ENCODE measurements around the gene SULT1A3. TPM values are rescaled to one million over a fixed set of nuclear protein-coding genes. Genes with fewer than 3 reads are reported as not detected.
"Not testable (repeated sequence)": the region's sequence is repeated elsewhere in the genome, so short reads cannot be mapped to it uniquely, and the experiment has no call there.

Gene SULT1A3
- total RNA-seq, 1 donor from 2014 or later: 33.0 TPM

DNA sequence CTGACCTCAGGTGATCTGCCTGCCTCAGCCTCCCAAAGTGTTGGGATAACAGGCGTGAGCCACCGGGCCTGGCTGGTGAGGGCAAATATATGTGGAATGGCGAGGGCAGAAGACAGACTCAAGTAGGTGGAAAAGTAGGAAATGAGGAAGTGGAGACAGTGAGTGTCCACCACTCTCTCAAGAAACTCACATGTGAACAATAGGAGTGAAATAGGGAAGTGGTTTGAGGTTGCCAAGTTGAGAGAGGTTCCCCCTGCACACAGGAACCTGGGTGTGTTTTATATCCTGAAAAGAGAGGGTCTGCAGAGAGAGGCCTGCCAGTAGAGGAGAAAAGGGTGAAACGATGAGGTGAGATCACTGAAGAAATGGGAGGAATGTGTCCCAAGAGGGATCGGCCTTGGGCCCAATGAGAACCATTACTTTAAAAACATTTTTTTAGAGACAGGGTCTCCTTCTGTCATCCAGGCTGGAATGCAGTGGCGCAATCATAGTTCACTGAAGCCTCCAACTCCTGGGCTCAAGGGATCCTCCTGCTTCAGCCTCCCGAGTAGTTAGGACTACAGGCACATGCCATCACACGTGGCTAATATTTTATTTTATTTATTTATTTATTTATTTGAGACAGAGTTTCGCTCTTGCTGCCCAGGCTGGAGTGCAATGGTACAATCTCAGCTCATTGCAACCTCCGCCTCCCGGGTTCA, 32.7 kb upstream of the SULT1A3 start:
- TF ChIP-seq, protein P1, sequence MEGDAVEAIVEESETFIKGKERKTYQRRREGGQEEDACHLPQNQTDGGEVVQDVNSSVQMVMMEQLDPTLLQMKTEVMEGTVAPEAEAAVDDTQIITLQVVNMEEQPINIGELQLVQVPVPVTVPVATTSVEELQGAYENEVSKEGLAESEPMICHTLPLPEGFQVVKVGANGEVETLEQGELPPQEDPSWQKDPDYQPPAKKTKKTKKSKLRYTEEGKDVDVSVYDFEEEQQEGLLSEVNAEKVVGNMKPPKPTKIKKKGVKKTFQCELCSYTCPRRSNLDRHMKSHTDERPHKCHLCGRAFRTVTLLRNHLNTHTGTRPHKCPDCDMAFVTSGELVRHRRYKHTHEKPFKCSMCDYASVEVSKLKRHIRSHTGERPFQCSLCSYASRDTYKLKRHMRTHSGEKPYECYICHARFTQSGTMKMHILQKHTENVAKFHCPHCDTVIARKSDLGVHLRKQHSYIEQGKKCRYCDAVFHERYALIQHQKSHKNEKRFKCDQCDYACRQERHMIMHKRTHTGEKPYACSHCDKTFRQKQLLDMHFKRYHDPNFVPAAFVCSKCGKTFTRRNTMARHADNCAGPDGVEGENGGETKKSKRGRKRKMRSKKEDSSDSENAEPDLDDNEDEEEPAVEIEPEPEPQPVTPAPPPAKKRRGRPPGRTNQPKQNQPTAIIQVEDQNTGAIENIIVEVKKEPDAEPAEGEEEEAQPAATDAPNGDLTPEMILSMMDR (conservative IDR thresholded peaks at IDR 0.05): no peak
- H3K27ac Mint-ChIP-seq: no peak overlapping the region
- H3K27me3 Mint-ChIP-seq: no peaks in the 10 kb centered on the region
- H3K36me3 Mint-ChIP-seq: no peaks in the 10 kb centered on the region
- DNase-seq (ENCODE audit: extremely low spot score, unreplicated experiment): no peak
- no peak overlapping the region for H3K4me3 Mint-ChIP-seq
- H3K4me1 Mint-ChIP-seq (ENCODE audit: unreplicated experiment): no peaks in the 10 kb centered on the region
- H3K9me3 Mint-ChIP-seq: no peaks in the 10 kb centered on the region

DNA sequence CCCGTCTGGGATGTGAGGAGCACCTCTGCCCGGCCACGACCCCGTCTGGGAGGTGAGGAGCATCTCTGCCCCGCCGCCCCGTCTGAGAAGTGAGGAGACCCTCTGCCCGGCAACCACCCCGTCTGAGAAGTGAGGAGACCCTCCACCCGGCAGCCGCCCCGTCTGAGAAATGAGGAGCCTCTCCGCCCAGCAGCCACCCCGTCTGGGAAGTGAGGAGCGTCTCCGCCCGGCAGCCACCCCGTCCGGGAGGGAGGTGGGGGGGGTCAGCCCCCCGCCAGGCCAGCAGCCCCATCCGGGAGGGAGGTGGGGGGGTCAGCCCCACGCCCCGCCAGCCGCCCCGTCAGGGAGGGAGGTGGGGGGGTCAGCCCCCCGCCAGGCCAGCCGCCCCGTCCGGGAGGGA, 30.3 kb upstream of the SULT1A3 start:
- H3K27me3 Mint-ChIP-seq; H3K4me1 Mint-ChIP-seq (ENCODE audit: unreplicated experiment); H3K27ac Mint-ChIP-seq; H3K9me3 Mint-ChIP-seq; H3K36me3 Mint-ChIP-seq; H3K4me3 Mint-ChIP-seq; DNase-seq (ENCODE audit: extremely low spot score, unreplicated experiment): not testable (repeated sequence)

DNA sequence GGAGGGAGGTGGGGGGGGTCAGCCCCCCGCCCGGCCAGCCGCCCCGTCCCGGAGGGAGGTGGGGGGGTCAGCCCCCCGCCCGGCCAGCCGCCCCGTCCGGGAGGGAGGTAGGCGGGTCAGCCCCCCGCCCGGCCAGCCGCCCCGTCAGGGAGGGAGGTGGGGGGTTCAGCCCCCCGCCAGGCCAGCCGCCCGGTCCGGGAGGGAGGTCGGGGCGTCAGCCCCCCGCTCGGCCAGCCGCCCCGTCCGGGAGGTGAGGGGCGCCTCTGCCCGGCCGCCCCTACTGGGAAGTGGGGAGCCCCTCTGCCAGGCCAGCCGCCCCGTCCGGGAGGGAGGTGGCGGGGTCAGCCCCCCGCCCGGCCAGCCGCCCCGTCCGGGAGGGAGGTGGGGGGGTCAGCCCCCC, 29.6 kb upstream of the SULT1A3 start:
- H3K4me1 Mint-ChIP-seq (ENCODE audit: unreplicated experiment); H3K36me3 Mint-ChIP-seq; H3K27me3 Mint-ChIP-seq; H3K9me3 Mint-ChIP-seq; H3K27ac Mint-ChIP-seq; H3K4me3 Mint-ChIP-seq; DNase-seq (ENCODE audit: extremely low spot score, unreplicated experiment): not testable (repeated sequence)

DNA sequence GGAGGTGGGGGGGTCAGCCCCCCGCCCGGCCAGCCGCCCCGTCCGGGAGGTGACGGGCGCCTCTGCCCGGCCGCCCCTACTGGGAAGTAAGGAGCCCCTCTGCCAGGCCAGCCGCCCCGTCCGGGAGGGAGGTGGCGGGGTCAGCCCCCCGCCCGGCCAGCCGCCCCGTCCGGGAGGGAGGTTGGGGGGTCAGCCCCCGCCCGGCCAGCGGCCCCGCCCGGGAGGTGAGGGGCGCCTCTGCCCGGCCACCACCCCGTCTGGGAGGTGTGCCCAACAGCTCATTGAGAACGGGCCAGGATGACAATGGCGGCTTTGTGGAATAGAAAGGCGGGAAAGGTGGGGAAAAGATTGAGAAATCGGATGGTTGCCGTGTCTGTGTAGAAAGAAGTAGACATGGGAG, 28.9 kb upstream of the SULT1A3 start:
- H3K4me1 Mint-ChIP-seq (ENCODE audit: unreplicated experiment); H3K36me3 Mint-ChIP-seq; H3K9me3 Mint-ChIP-seq; H3K27me3 Mint-ChIP-seq; H3K27ac Mint-ChIP-seq; DNase-seq (ENCODE audit: extremely low spot score, unreplicated experiment); H3K4me3 Mint-ChIP-seq: not testable (repeated sequence)

DNA sequence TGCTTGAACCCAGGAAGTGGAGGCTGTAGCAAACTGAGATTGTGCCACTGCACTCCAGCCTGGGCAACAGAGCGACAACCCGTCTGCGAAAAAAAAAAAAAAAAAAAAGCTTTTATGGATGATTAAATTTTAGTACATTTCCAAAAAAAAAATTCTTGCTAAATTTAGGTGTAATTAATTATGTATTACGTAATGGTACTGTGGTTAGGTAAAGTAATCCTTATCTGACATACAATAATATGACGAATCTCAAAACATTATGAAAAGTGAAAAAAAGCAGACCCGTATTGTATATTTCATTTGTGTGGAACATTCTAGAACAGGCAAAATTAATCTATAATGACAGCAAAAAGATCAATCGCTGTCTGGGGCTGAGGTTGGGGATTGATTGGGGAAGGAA, 26.0 kb upstream of the SULT1A3 start:
- Mint-ChIP-seq H3K27ac (no peak overlapping the region), H3K9me3 (no peaks in the 10 kb centered on the region), H3K36me3 (no peaks in the 10 kb centered on the region), H3K4me1 (ENCODE audit: unreplicated experiment) (no peaks in the 10 kb centered on the region), H3K4me3 (no peak overlapping the region), H3K27me3 (no peaks in the 10 kb centered on the region)
- DNase-seq (ENCODE audit: extremely low spot score, unreplicated experiment): no peak
- TF ChIP-seq, protein P1 (conservative IDR thresholded peaks at IDR 0.05): no peak

DNA sequence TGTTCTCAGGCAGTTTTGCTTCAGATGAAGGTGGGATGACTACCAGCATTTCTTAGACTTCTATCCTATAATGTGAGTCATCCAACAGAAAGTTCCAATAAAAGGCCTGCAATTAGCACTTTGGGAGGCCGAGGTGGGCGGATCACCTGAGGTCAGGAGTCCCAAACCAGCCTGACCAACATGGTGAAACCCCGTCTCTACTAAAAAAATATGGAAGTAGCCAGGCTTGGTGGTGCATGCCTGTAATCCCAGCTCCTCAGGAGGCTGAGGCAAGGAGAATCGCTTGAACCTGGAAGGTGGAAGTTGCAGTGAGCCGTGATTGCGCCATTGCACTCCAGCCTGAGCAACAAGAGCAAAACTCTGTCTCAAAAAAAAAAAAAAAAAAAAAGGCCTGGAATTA, 22.2 kb upstream of the SULT1A3 start:
- not testable (repeated sequence) for H3K36me3 Mint-ChIP-seq, H3K4me3 Mint-ChIP-seq

DNA sequence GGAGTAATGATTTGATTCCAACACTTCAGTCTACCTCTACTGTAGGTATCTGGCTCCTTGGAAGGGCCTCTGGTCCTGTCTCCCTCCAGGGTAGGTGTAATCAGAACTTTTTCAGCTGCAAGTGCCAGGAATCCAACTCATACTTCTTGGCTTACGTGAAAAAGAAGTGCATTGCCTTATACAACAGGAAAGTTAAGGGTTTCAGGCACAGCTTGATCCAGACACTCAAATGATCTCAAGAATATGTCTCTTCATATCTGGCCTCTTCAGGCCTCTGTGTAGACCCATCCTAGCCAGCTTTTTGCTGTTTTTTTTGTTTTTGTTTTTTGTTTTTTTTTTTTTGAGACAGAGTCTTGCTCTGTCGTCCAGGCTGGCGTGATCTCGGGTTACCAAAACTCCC, 19.9 kb upstream of the SULT1A3 start:
- H3K9me3 Mint-ChIP-seq: no peaks in the 10 kb centered on the region
- no peaks in the 10 kb centered on the region for H3K4me1 Mint-ChIP-seq (ENCODE audit: unreplicated experiment)
- H3K36me3 Mint-ChIP-seq: no peaks in the 10 kb centered on the region

More for the DNA sequence above, 22.2 kb upstream of the SULT1A3 start:
- H3K27me3 Mint-ChIP-seq; H3K9me3 Mint-ChIP-seq; DNase-seq (ENCODE audit: extremely low spot score, unreplicated experiment); H3K4me1 Mint-ChIP-seq (ENCODE audit: unreplicated experiment); H3K27ac Mint-ChIP-seq: not testable (repeated sequence)

More for the DNA sequence above, 19.9 kb upstream of the SULT1A3 start:
- no peaks in the 10 kb centered on the region for H3K27me3 Mint-ChIP-seq
- DNase-seq (ENCODE audit: extremely low spot score, unreplicated experiment): no peak
- TF ChIP-seq, protein P1 (conservative IDR thresholded peaks at IDR 0.05): no peak
- H3K4me3 Mint-ChIP-seq: no peak overlapping the region
- no peak overlapping the region for H3K27ac Mint-ChIP-seq

Data from type B pancreatic cell (in vitro differentiated cells).